Measurements from ENCODE around the gene S100A7. TPM values are rescaled to one million over a fixed set of nuclear protein-coding genes. Genes with fewer than 3 reads are reported as not detected.

The S100A7 gene
- total RNA-seq: not detected in 3 replicates
- long read RNA-seq: 0 reads

- Mint-ChIP-seq H3K27ac (ENCODE audit: unreplicated experiment) (no peak within 1 kb of the TSS), H3K4me1 (ENCODE audit: low read depth) (no peaks in the 10 kb centered on the region), H3K36me3 (ENCODE audit: low read depth) (no peaks in the 10 kb centered on the region), H3K9me3 (ENCODE audit: low read depth) (peaks cover 4% of the 10 kb centered on the region), H3K4me3 (ENCODE audit: unreplicated experiment) (no peak within 1 kb of the TSS), H3K27me3 (ENCODE audit: low read depth) (peaks cover 55% of the 10 kb centered on the region)
- TF ChIP-seq CTCF (IDR thresholded peaks at IDR 0.05): no peak
- no peak for DNase-seq (ENCODE audit: low spot score)
Measured at GRCh38 chr1:153460551-153460950, at the start of gene S100A7. TSS of gene S100A7 (minus strand) at chr1:153460651. CDS start at chr1:153459013, 1,638 bp downstream.

- no peak overlapping the region for H3K4me3 Mint-ChIP-seq (ENCODE audit: unreplicated experiment)
- TF ChIP-seq CTCF (IDR thresholded peaks at IDR 0.05): peak; percentile 81
- H3K9me3 Mint-ChIP-seq (ENCODE audit: low read depth): no peaks in the 10 kb centered on the region
- H3K27ac Mint-ChIP-seq (ENCODE audit: unreplicated experiment): no peak overlapping the region
- DNase-seq (ENCODE audit: low spot score): no peak
- H3K36me3 Mint-ChIP-seq (ENCODE audit: low read depth): no peaks in the 10 kb centered on the region
- H3K27me3 Mint-ChIP-seq (ENCODE audit: low read depth): no peaks in the 10 kb centered on the region
- peaks cover 50% of the 10 kb centered on the region for H3K4me1 Mint-ChIP-seq (ENCODE audit: low read depth)
Measured at GRCh38 chr1:153509729-153510354, 49.4 kb upstream of the S100A7 start.

GRCh38 chr1:153509036-153509435 lies 48.6 kb upstream of the S100A7 start:
- no peak for TF ChIP-seq CTCF (IDR thresholded peaks at IDR 0.05)
- Mint-ChIP-seq H3K27me3 (ENCODE audit: low read depth) (no peaks in the 10 kb centered on the region), H3K4me1 (ENCODE audit: low read depth) (peaks cover 50% of the 10 kb centered on the region), H3K36me3 (ENCODE audit: low read depth) (no peaks in the 10 kb centered on the region), H3K27ac (ENCODE audit: unreplicated experiment) (no peak overlapping the region), H3K4me3 (ENCODE audit: unreplicated experiment) (no peak overlapping the region), H3K9me3 (ENCODE audit: low read depth) (no peaks in the 10 kb centered on the region)
- no peak for DNase-seq (ENCODE audit: low spot score)

GRCh38 chr1:153507926-153508583 lies 47.6 kb upstream of the S100A7 start:
- Mint-ChIP-seq H3K4me3 (ENCODE audit: unreplicated experiment) (no peak overlapping the region), H3K27ac (ENCODE audit: unreplicated experiment) (no peak overlapping the region), H3K27me3 (ENCODE audit: low read depth) (no peaks in the 10 kb centered on the region), H3K36me3 (ENCODE audit: low read depth) (no peaks in the 10 kb centered on the region), H3K4me1 (ENCODE audit: low read depth) (peaks cover 50% of the 10 kb centered on the region), H3K9me3 (ENCODE audit: low read depth) (no peaks in the 10 kb centered on the region)
- TF ChIP-seq CTCF (IDR thresholded peaks at IDR 0.05): no peak
- no peak for DNase-seq (ENCODE audit: low spot score)

GRCh38 chr1:153506831-153507413 lies 46.5 kb upstream of the S100A7 start:
- Mint-ChIP-seq H3K36me3 (ENCODE audit: low read depth) (no peaks in the 10 kb centered on the region), H3K9me3 (ENCODE audit: low read depth) (no peaks in the 10 kb centered on the region), H3K4me1 (ENCODE audit: low read depth) (peaks cover 43% of the 10 kb centered on the region), H3K27ac (ENCODE audit: unreplicated experiment) (peak overlapping the region; percentile 84), H3K27me3 (ENCODE audit: low read depth) (no peaks in the 10 kb centered on the region), H3K4me3 (ENCODE audit: unreplicated experiment) (no peak overlapping the region)
- DNase-seq (ENCODE audit: low spot score): no peak
- no peak for TF ChIP-seq CTCF (IDR thresholded peaks at IDR 0.05)
